Gastrocnemius medialis (tissue), 4 donors: ENCODE results near the gene SNX1. TPM values are rescaled to one million over a fixed set of nuclear protein-coding genes. Genes with fewer than 3 reads are reported as not detected.

ENCODE experiments used
- ATAC-seq, 2 donors: fragments of 150-250 bp; one replicate each; pipeline ENCODE4 v1.9.1; 2016
- DNase-seq, 2 donors: peaks; one replicate each; pipeline ENCODE4 v3.0.0-alpha.2; 2019
- H3K27ac ChIP-seq, 4 donors: fragments of 200-600 bp; sonication (generic); 1 replicate in 1 of 4; 2 replicates in 3 of 4; pipeline ENCODE4 v1.5.1; 2016 to 2018; ENCODE audit warnings: mild to moderate bottlenecking in 2 of 4, moderate library complexity in 1 of 4
- H3K27me3 ChIP-seq, 3 donors: fragments of 200-600 bp; sonication (generic) in 2 of 3; 1 replicate in 1 of 3; 2 replicates in 2 of 3; pipeline versions ENCODE4 v1.5.1 to v1.6.0; 2016 to 2019; ENCODE audit warnings: mild to moderate bottlenecking in 1 of 3, moderate library complexity in 1 of 3
- H3K36me3 ChIP-seq, 2 donors: fragments of 200-600 bp; sonication (generic) in 1 of 2; one replicate each; pipeline ENCODE4 v1.5.1; 2017 to 2018
- H3K4me1 ChIP-seq, 2 donors: fragments of 200-600 bp; sonication (generic) in 1 of 2; one replicate each; pipeline ENCODE4 v1.5.1; 2016 to 2017; ENCODE audit warnings: mild to moderate bottlenecking in 2 of 2
- H3K4me3 ChIP-seq, 4 donors: fragments of 200-600 bp; sonication (generic) in 3 of 4; 1 replicate in 1 of 4; 2 replicates in 3 of 4; pipeline ENCODE4 v1.5.1; 2016 to 2019; ENCODE audit warnings: mild to moderate bottlenecking in 2 of 4
- H3K9me3 ChIP-seq, 3 donors: fragments of 200-600 bp; sonication (generic) in 2 of 3; 1 replicate in 1 of 3; 2 replicates in 2 of 3; pipeline ENCODE4 v1.5.1; 2016 to 2019
- CTCF ChIP-seq, 5 experiments: fragments of 450-650 bp in 3 of 5; fragments of 200-600 bp in 2 of 5; sonication (generic) in 2 of 5; IDR thresholded peaks in 4 of 5; conservative IDR thresholded peaks in 1 of 5; 1 replicate in 4 of 5; 2 replicates in 1 of 5; pipeline ENCODE4 v1.5.1; 2016 to 2019; ENCODE audit warnings: antibody characterized with exemption in 5 of 5, mild to moderate bottlenecking in 3 of 5, moderate library complexity in 3 of 5
- POLR2A ChIP-seq, 2 donors: fragments of 450-650 bp; IDR thresholded peaks; one replicate each; pipeline ENCODE4 v1.6.1; 2017; ENCODE audit warnings: antibody characterized with exemption in 2 of 2, mild to moderate bottlenecking in 2 of 2, moderate library complexity in 2 of 2
- in situ Hi-C, 4 donors: fragments of 200-750 bp; cut with MboI; loops; one replicate each; pipeline versions ENCODE4 v1.15.0 to v1.8.0; 2017; ENCODE audit warnings: low sequenced_read_pairs in 4 of 4
- intact Hi-C: fragments of 100-400 bp; cut with DNase I; formaldehyde crosslinking; loops from one replicate; pipeline ENCODE4 v1.15.1; 2023; ENCODE audit warnings: low total_unique reads
- total RNA-seq, 4 donors: library from RNA; depleted of rRNA; stranded (reverse); fragments of >200 nt; gene quantifications; one replicate each; pipeline versions ENCODE4 v1.1.0 to v1.2.3, GENCODE V29; 2016

Gene SNX1
- total RNA-seq, 4 donors from 2014 or later, result 26.7 to 39.3 (median 34.1) TPM

- Histone ChIP-seq H3K9me3 (no peaks in the 10 kb centered on the region), H3K27ac (no peak overlapping the region), H3K4me3 (no peak overlapping the region), H3K4me1 (peaks cover under 1 to 2% of the 10 kb centered on the region in 2 donors), H3K27me3 (no peaks in the 10 kb centered on the region), H3K36me3 (peaks cover 0 to 94% of the 10 kb centered on the region in 2 donors)
- intact Hi-C loops (no loop called here), in situ Hi-C loops (no loop called here)
- DNase-seq (no peak), ATAC-seq (no peak)
- TF ChIP-seq CTCF (IDR thresholded peaks at IDR 0.05 in 4 of 5, conservative IDR thresholded peaks at IDR 0.05 in 1 of 5) (no peak), POLR2A (IDR thresholded peaks at IDR 0.05) (no peak)
These were observed 26.7 kb downstream of the SNX1 start for GRCh38 chr15:64122444-64122843.

- no peak for ATAC-seq
- no peaks in the 10 kb centered on the region for H3K27me3 ChIP-seq
- intact Hi-C loops (no loop called here), in situ Hi-C loops (no loop called here)
- no peak overlapping the region for H3K27ac ChIP-seq
- DNase-seq, result no peak
- no peak overlapping the region for H3K4me3 ChIP-seq
- H3K9me3 ChIP-seq, result no peaks in the 10 kb centered on the region
- TF ChIP-seq CTCF (IDR thresholded peaks at IDR 0.05 in 4 of 5, conservative IDR thresholded peaks at IDR 0.05 in 1 of 5), result no peak
- TF ChIP-seq POLR2A (IDR thresholded peaks at IDR 0.05), result no peak
- H3K4me1 ChIP-seq, result peaks cover 5 to 7% of the 10 kb centered on the region in 2 donors
- peaks cover 0 to 94% of the 10 kb centered on the region in 2 donors for H3K36me3 ChIP-seq
These were observed 27.2 kb downstream of the SNX1 start for GRCh38 chr15:64122936-64123351.

GRCh38 chr15:64125978-64126377 lies 30.2 kb downstream of the SNX1 start:
- H3K27ac ChIP-seq, result no peak overlapping the region
- no peak for TF ChIP-seq CTCF (IDR thresholded peaks at IDR 0.05 in 4 of 5, conservative IDR thresholded peaks at IDR 0.05 in 1 of 5)
- TF ChIP-seq POLR2A (IDR thresholded peaks at IDR 0.05), result no peak
- DNase-seq, result no peak
- intact Hi-C loops (loop anchor here (5.0 kb wide), 1 partner anchor 1026 kb away; no protein-coding TSS in a partner anchor), in situ Hi-C loops (no loop called here)
- no peak for ATAC-seq
- no peaks in the 10 kb centered on the region for H3K9me3 ChIP-seq
- H3K27me3 ChIP-seq, result no peaks in the 10 kb centered on the region
- peaks cover 5 to 10% of the 10 kb centered on the region in 2 donors for H3K4me1 ChIP-seq
- peaks cover 8 to 92% of the 10 kb centered on the region in 2 donors for H3K36me3 ChIP-seq
- H3K4me3 ChIP-seq, result no peak overlapping the region

- in situ Hi-C loops, result no loop called here
- Histone ChIP-seq H3K36me3 (peaks cover 8 to 93% of the 10 kb centered on the region in 2 donors), H3K9me3 (no peaks in the 10 kb centered on the region), H3K4me1 (peaks cover 5 to 10% of the 10 kb centered on the region in 2 donors), H3K27ac (peak overlapping the region; percentile 6 to 75 (median 45)), H3K4me3 (peak overlapping the region in 1 of 4 donors; percentile 20), H3K27me3 (no peaks in the 10 kb centered on the region)
- TF ChIP-seq POLR2A (IDR thresholded peaks at IDR 0.05) (no peak), CTCF (IDR thresholded peaks at IDR 0.05 in 4 of 5, conservative IDR thresholded peaks at IDR 0.05 in 1 of 5) (no peak)
- ATAC-seq, result peak; percentile 67 to 82
- intact Hi-C loops, result loop anchor here (5.0 kb wide), 1 partner anchor 1025 kb away; no protein-coding TSS in a partner anchor
- no peak for DNase-seq
These were observed 31.9 kb downstream of the SNX1 start for GRCh38 chr15:64127521-64128270.
